ENCODE data around the gene BCL7A. TPM values are rescaled to one million over a fixed set of nuclear protein-coding genes. Genes with fewer than 3 reads are reported as not detected.

The BCL7A gene
- total and polyA plus RNA-seq, 9 of the 15 experiments (the other 6 are each of a cell fraction or from before 2014, with no cell fraction given): 0.25 to 21.9 (median 14.9) TPM

DNA sequence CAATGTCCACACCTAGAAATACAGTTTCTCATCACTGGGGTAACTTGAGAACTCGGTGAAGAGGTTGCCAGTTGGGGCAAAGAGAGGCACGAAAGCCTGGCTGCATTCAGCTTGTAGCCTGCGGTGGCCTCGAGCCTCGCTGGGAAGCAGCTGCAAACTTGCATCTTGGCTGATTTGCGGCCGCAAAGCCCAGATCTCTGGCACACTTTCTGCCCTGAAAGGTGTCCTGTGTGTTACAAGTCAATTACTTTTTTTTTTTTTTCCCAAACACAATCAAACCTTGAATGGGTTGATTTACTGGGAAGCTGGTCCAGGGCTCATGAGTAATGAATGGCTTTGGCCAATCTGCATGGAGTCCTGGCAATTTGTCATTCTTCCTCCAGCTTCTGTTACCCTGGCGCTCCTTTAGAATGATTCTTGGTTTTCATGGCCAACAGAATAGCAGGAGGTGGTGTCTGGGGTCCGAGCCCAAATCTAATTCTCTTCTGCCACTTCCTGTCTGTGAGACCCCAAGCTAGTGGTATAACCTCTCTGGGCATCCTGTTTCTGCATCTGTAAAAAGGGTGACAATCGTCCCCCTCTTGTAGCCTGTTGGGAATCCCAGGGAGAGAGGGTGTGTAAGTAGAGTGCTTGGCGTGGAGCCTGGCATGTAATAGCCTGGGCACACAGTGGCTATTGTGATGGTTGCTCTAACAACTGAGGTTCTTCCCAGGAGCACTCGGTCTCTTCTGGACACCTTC is 6.7 kb downstream of the BCL7A start (continued):
- TF ChIP-seq, protein P1, sequence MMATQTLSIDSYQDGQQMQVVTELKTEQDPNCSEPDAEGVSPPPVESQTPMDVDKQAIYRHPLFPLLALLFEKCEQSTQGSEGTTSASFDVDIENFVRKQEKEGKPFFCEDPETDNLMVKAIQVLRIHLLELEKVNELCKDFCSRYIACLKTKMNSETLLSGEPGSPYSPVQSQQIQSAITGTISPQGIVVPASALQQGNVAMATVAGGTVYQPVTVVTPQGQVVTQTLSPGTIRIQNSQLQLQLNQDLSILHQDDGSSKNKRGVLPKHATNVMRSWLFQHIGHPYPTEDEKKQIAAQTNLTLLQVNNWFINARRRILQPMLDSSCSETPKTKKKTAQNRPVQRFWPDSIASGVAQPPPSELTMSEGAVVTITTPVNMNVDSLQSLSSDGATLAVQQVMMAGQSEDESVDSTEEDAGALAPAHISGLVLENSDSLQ (IDR thresholded peaks at IDR 0.05): no peak

DNA sequence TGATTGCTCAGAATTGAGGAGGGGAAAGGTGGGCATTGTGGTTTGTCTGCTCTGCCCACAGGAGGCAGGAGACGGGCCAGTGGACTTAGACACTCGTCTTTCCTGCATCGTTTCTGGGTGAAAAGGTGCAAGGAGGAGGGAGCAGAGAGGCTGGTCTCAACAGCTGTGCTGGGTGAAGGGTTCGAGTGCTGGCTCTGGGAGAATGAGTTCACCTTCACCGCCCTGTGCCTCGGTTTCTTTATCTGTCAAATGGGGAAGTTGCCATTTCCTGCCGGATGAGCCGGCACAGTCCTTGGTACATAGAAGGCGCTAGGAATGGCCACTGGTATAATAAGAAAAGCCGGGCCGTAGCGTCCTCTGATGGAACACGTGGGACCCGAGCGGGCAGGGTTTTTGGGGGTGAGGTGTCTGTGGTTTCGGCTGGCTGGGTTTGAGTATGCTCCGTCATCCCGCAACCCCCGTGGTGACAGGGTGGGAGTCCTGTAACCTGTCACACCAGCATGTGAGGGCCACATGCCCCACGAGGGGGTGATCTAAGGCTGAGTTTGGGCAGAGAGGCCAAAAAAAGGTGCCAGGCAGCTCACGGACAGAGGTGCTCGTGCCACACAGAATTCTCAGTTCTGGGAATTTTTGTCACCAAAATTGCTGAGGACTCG is 7.3 kb downstream of the BCL7A start:
- Histone ChIP-seq H3K4me2 (ENCODE audit: insufficient read depth, low read length) (no peak overlapping the region), H3K4me3 (no peak overlapping the region), H3K9ac (ENCODE audit: insufficient read depth in 1 of 2, low read depth in 2 of 2, low read length in 2 of 2) (peak overlapping the region in 1 of 2 experiments; percentile 53; a peak in 2 of 4 replicates), H3K36me3 (ENCODE audit: control insufficient read depth, insufficient read depth, low read length) (peaks cover 12% of the 10 kb centered on the region; the same call in 1 of the 3 replicates), H3K79me2 (ENCODE audit: control insufficient read depth, insufficient read depth, low read length) (peaks cover 78% of the 10 kb centered on the region), H4K20me1 (replicated peaks; ENCODE audit: control insufficient read depth, insufficient read depth, low read length) (peaks cover 9% of the 10 kb centered on the region; the same call in 1 of the 2 replicates), H3K4me1 (replicated peaks in 1 of 2; ENCODE audit: control insufficient read depth in 2 of 2, insufficient read depth in 2 of 2, low read length in 2 of 2) (peaks cover 6 to 43% of the 10 kb centered on the region in 2 experiments), H3K27me3 (ENCODE audit: control insufficient read depth in 2 of 2, insufficient read depth in 2 of 2, low read length in 2 of 2) (no peaks in the 10 kb centered on the region), H3K27ac (ENCODE audit: extremely low read depth, low read depth, low read length) (no peak overlapping the region), H3K9me3 (replicated peaks; ENCODE audit: control insufficient read depth, insufficient read depth, low read depth, low read length) (no peaks in the 10 kb centered on the region), H3K9me1 (ENCODE audit: control insufficient read depth, insufficient read depth, low read length) (peaks cover 8% of the 10 kb centered on the region), H2AFZ (ENCODE audit: low read depth, low read length) (no peak overlapping the region)
- WGBS (ENCODE audit: insufficient coverage, low coverage, missing lambda C conversion rate): 85% methylated on average over 21 of the region's 23 CpGs
- FAIRE-seq (no peak), DNase-seq (ENCODE audit: extremely low read depth in 1 of 4, low spot score in 3 of 4) (no peak), ATAC-seq (no peak)
- intact Hi-C loops (cut with micrococcal nuclease): no loop called here
- in situ Hi-C loops (cut with MboI): no loop called here
- BruUV-seq (replicated peaks): no TSS peak
- CTCF ChIA-PET (ENCODE audit: low intra/inter-chr PET ratio): no interaction called here
- POLR2A ChIA-PET: interaction anchor here (0.6 kb wide), 1 partner anchor 77 kb away, joined by 3 read pairs; no protein-coding TSS in a partner anchor
- TF ChIP-seq TOE1 (IDR thresholded peaks at IDR 0.05; ENCODE audit: borderline replicate concordance) (no peak), TOE1 (CRISPR knock-in tag; IDR thresholded peaks at IDR 0.05; ENCODE audit: borderline replicate concordance, low read depth) (no peak), ERF (CRISPR knock-in tag; IDR thresholded peaks at IDR 0.05) (no peak), HDGF (IDR thresholded peaks at IDR 0.05) (no peak), JUNB (CRISPR knock-in tag; conservative IDR thresholded peaks at IDR 0.05) (no peak), KAT2B (IDR thresholded peaks at IDR 0.05; ENCODE audit: low read depth, low read length) (no peak), ZNF133 (CRISPR knock-in tag; IDR thresholded peaks at IDR 0.05) (no peak), ZNF253 (CRISPR knock-in tag; conservative IDR thresholded peaks at IDR 0.05) (no peak), PHTF2 (CRISPR knock-in tag; IDR thresholded peaks at IDR 0.05) (no peak)
- TF ChIP-seq, protein P2, sequence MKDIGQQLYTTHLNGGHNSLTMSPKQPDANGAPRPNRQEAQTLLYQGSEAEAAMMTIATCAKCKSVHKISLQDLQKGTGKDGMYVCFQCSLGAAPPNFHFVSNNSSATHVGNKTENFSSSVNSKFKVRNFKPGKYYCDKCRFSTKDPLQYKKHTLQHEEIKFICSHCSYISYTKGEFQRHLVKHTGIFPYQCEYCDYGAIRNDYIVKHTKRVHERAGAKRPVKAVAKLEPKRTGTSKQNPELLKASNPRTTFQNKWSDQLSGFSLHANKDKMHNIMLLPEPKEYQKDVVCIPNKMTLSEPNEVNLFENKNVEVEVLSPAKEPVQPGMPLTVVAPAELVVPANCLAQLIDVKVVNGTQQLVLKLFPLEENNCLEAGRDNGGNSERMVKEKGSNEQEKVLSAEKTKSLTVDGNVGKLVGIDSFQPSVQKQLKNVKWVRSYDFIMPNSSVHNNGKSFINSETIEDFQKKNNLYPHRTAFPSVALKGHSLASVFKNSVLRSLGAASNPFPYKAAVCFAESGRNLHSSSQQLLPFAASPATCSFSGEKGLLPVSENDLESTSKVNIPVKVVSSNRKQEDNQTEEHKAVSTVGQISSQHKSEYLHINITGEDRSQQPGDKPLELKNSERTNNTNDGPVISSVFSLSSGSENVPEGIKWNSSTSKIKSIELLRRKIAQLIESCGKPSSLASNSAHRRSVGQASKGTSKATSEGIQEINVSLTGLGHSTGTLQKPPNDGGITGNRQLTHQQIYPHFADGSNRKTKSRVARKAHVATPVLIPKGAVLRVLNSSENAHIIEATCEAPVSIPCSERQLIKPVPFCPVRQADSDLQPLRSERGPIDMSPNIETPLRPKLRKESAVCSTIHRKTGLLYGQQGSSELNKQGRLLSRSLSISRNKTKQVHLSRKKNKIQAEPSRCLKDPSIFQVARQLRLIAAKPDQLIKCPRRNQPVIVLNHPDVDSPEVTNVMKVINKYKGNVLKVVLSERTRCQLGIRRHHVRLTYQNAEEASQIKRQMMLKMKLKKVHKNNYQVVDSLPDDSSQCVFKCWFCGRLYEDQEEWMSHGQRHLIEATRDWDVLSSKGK (CRISPR knock-in tag; IDR thresholded peaks at IDR 0.05): no peak
- TF ChIP-seq, protein P3, sequence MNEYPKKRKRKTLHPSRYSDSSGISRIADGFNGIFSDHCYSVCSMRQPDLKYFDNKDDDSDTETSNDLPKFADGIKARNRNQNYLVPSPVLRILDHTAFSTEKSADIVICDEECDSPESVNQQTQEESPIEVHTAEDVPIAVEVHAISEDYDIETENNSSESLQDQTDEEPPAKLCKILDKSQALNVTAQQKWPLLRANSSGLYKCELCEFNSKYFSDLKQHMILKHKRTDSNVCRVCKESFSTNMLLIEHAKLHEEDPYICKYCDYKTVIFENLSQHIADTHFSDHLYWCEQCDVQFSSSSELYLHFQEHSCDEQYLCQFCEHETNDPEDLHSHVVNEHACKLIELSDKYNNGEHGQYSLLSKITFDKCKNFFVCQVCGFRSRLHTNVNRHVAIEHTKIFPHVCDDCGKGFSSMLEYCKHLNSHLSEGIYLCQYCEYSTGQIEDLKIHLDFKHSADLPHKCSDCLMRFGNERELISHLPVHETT (CRISPR knock-in tag; conservative IDR thresholded peaks at IDR 0.05 in 1 of 2, IDR thresholded peaks at IDR 0.05 in 1 of 2): no peak
